Gastroesophageal sphincter (tissue), 4 donors: ENCODE measurements around the gene C10orf90. TPM values are rescaled to one million over a fixed set of nuclear protein-coding genes. Genes with fewer than 3 reads are reported as not detected.

Experiments used
- ATAC-seq: fragments of 150-250 bp; one replicate; pipeline ENCODE4 v1.9.1; 2016; ENCODE audit warnings: mild to moderate bottlenecking, moderate library complexity
- H3K27ac ChIP-seq, 4 donors: fragments of 200-600 bp; sonication (generic) in 3 of 4; 1 replicate in 3 of 4; 2 replicates in 1 of 4; pipeline ENCODE4 v1.5.1; 2016 to 2019
- H3K27me3 ChIP-seq: fragments of 200-600 bp; sonication (generic); one replicate; pipeline ENCODE4 v1.5.1; 2019
- H3K36me3 ChIP-seq, 2 donors: fragments of 200-600 bp; sonication (generic); one replicate each; pipeline ENCODE4 v1.5.1; 2019; ENCODE audit warnings: control low read depth in 1 of 2
- H3K4me1 ChIP-seq, 3 donors: fragments of 200-600 bp; sonication (generic); 1 replicate in 2 of 3; 2 replicates in 1 of 3; pipeline ENCODE4 v1.5.1; 2016 to 2019; ENCODE audit warnings: control low read depth in 2 of 3
- H3K4me3 ChIP-seq, 2 donors: fragments of 200-600 bp; sonication (generic); one replicate each; pipeline ENCODE4 v1.5.1; 2019; ENCODE audit warnings: mild to moderate bottlenecking in 1 of 2, moderate library complexity in 1 of 2
- H3K9me3 ChIP-seq, 3 donors: fragments of 200-600 bp; sonication (generic); one replicate each; pipeline ENCODE4 v1.5.1; 2017 to 2019; ENCODE audit warnings: control low read depth in 2 of 3
- EP300 ChIP-seq: sonication (generic); formaldehyde crosslinking; IDR thresholded peaks from one replicate; pipeline ENCODE4 v1.6.1; 2017; ENCODE audit warnings: antibody characterized with exemption, mild to moderate bottlenecking
- POLR2A ChIP-seq, 2 donors: fragments of 450-650 bp; IDR thresholded peaks; one replicate each; pipeline ENCODE4 v1.6.1; 2017; ENCODE audit warnings: antibody characterized with exemption in 2 of 2, mild to moderate bottlenecking in 2 of 2, moderate library complexity in 1 of 2
- POLR2AphosphoS5 ChIP-seq: sonication (generic); formaldehyde crosslinking; IDR thresholded peaks from one replicate; pipeline ENCODE4 v1.6.1; 2017; ENCODE audit warnings: antibody characterized with exemption
- WGBS, 2 donors: methylation state at CpG; one replicate each; pipeline ENCODE4 v1.1.5; 2018; ENCODE audit warnings: low coverage in 1 of 2; 5-methylcytosine and 5-hydroxymethylcytosine counted together
- total RNA-seq, 4 donors: library from RNA; depleted of rRNA; stranded (reverse); fragments of >200 nt; gene quantifications; one replicate each; pipeline ENCODE4 v1.1.0, GENCODE V29; 2016
- TF ChIP-seq, protein P1 (sequence below), 4 experiments: fragments of 200-600 bp in 2 of 4; fragments of 450-650 bp in 2 of 4; sonication (generic) in 1 of 4; IDR thresholded peaks; one replicate each; pipeline ENCODE4 v1.5.1; 2017 to 2019; ENCODE audit warnings: antibody characterized with exemption in 4 of 4, mild to moderate bottlenecking in 2 of 4, moderate library complexity in 2 of 4

The C10orf90 gene
- total RNA-seq, 4 donors from 2014 or later: not detected

DNA sequence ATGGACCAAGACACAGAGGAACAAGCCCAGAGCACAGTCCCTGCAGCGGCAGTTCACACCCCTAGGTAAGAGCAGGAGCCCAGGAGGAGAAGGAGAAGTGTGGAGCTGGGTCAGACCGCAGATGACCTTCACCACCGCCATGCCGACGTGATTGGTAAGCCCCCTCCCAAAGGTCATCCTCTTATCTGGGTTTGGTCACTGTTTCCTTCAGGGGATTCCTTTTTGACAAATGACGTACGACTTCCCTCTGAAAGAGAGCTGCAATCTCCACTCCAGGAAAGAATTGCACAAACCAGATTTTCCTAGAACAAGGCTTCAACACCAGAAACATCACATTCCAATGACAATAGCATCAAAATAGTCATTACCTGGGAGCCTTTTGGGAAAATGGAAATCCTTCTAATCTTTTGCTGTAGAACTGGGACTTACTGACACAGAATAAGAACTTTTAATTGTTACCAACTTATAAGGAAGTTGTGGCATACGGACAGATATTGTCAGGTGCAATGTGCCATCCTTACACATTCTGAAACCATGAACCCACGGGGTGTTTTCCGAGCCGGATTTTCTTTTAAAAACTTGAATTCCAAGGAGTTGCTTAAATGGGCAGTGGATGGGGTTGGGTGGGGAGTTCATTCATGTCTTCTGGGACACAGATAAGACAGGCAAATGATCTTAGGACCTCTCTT lies 261.4 kb downstream of the C10orf90 start:
- no peaks in the 10 kb centered on the region for H3K4me1 ChIP-seq
- peaks cover 8% of the 10 kb centered on the region for H3K27me3 ChIP-seq
- H3K36me3 ChIP-seq: no peaks in the 10 kb centered on the region
- H3K27ac ChIP-seq: no peak overlapping the region
- no peaks in the 10 kb centered on the region for H3K9me3 ChIP-seq
- ATAC-seq: no peak
- TF ChIP-seq, protein P1, sequence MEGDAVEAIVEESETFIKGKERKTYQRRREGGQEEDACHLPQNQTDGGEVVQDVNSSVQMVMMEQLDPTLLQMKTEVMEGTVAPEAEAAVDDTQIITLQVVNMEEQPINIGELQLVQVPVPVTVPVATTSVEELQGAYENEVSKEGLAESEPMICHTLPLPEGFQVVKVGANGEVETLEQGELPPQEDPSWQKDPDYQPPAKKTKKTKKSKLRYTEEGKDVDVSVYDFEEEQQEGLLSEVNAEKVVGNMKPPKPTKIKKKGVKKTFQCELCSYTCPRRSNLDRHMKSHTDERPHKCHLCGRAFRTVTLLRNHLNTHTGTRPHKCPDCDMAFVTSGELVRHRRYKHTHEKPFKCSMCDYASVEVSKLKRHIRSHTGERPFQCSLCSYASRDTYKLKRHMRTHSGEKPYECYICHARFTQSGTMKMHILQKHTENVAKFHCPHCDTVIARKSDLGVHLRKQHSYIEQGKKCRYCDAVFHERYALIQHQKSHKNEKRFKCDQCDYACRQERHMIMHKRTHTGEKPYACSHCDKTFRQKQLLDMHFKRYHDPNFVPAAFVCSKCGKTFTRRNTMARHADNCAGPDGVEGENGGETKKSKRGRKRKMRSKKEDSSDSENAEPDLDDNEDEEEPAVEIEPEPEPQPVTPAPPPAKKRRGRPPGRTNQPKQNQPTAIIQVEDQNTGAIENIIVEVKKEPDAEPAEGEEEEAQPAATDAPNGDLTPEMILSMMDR (IDR thresholded peaks at IDR 0.05): no peak
- TF ChIP-seq EP300 (no peak), POLR2A (IDR thresholded peaks at IDR 0.05) (no peak), POLR2AphosphoS5 (no peak)
- no peak overlapping the region for H3K4me3 ChIP-seq
- 39 to 78% methylated on average over 6 to 11 of the region's 11 CpGs for WGBS, 2 donors

- TF ChIP-seq POLR2AphosphoS5: no peak
- TF ChIP-seq POLR2A (IDR thresholded peaks at IDR 0.05): no peak
- TF ChIP-seq EP300: no peak
- TF ChIP-seq, protein P1 (IDR thresholded peaks at IDR 0.05): no peak
- ATAC-seq: no peak
- H3K36me3 ChIP-seq: no peaks in the 10 kb centered on the region
- H3K27ac ChIP-seq: no peak overlapping the region
- no peaks in the 10 kb centered on the region for H3K4me1 ChIP-seq
- H3K4me3 ChIP-seq: no peak overlapping the region
- H3K27me3 ChIP-seq: peaks cover 4% of the 10 kb centered on the region
- WGBS, 2 donors: 74 to 80% methylated on average over 2 of the region's 2 CpGs
- H3K9me3 ChIP-seq: no peaks in the 10 kb centered on the region
Observed at GRCh38 chr10:126407831-126408230, 262.7 kb downstream of the C10orf90 start.

GRCh38 chr10:126405239-126405775 lies 265.2 kb downstream of the C10orf90 start:
- WGBS, 2 donors: 61 to 71% methylated on average over 1 to 5 of the region's 6 CpGs

GRCh38 chr10:126402721-126403695 lies 267.5 kb downstream of the C10orf90 start:
- no peak for ATAC-seq
- WGBS, 2 donors: 45 to 59% methylated on average over 6 to 7 of the region's 7 CpGs

More at GRCh38 chr10:126405239-126405775, 265.2 kb downstream of the C10orf90 start:
- H3K9me3 ChIP-seq: no peaks in the 10 kb centered on the region
- no peaks in the 10 kb centered on the region for H3K4me1 ChIP-seq
- H3K27me3 ChIP-seq: peaks cover 4% of the 10 kb centered on the region
- H3K36me3 ChIP-seq: no peaks in the 10 kb centered on the region
- TF ChIP-seq, protein P1 (IDR thresholded peaks at IDR 0.05): no peak
- TF ChIP-seq EP300 (no peak), POLR2AphosphoS5 (no peak), POLR2A (IDR thresholded peaks at IDR 0.05) (no peak)
- H3K4me3 ChIP-seq: no peak overlapping the region
- ATAC-seq: no peak
- no peak overlapping the region for H3K27ac ChIP-seq

More at GRCh38 chr10:126402721-126403695, 267.5 kb downstream of the C10orf90 start:
- no peaks in the 10 kb centered on the region for H3K9me3 ChIP-seq
- TF ChIP-seq POLR2A (IDR thresholded peaks at IDR 0.05) (no peak), EP300 (no peak), POLR2AphosphoS5 (no peak)
- TF ChIP-seq, protein P1 (IDR thresholded peaks at IDR 0.05): no peak
- H3K27ac ChIP-seq: no peak overlapping the region
- no peaks in the 10 kb centered on the region for H3K36me3 ChIP-seq
- peaks cover 7% of the 10 kb centered on the region for H3K27me3 ChIP-seq
- no peak overlapping the region for H3K4me3 ChIP-seq
- H3K4me1 ChIP-seq: no peaks in the 10 kb centered on the region
